ENCODE data around the gene PHAX. TPM values are rescaled to one million over a fixed set of nuclear protein-coding genes. Genes with fewer than 3 reads are reported as not detected.
A peak's percentile ranks its signal among the peaks of the same experiment; 100 is the strongest.

PHAX gene
- total RNA-seq, 1 donor from 2014 or later: 44.7 TPM

GRCh38 chr5:126676195-126676624 is 75.5 kb downstream of the PHAX start:
- TF ChIP-seq POLR2AphosphoS5 (IDR thresholded peaks at IDR 0.05; ENCODE audit: insufficient read depth in 1 of 2, low read depth in 1 of 2) (peak in 1 of 2 donors; percentile 32), CTCF (IDR thresholded peaks at IDR 0.05) (peak; percentile 27 to 77 (median 73)), POLR2A (IDR thresholded peaks at IDR 0.05) (no peak)
- no peaks in the 10 kb centered on the region for H3K4me1 ChIP-seq
- H3K36me3 ChIP-seq: no peaks in the 10 kb centered on the region
- no peak for DNase-seq (ENCODE audit: extremely low spot score in 2 of 2)
- no peak overlapping the region for H3K27ac ChIP-seq
- no peaks in the 10 kb centered on the region for H3K9me3 ChIP-seq
- no peak overlapping the region for H3K4me3 ChIP-seq
- intact Hi-C loops (cut with DNase I): loop anchor here (5.0 kb wide), 1 partner anchor 101 kb away; the partner anchor contains the start of gene LMNB1
- no peaks in the 10 kb centered on the region for H3K27me3 ChIP-seq

Small RNA genes within 50 kb of the gene (small RNA-seq; reads per million reads assigned to genes)
- gene BOLA3P3 (not detected), gene RNU6-290P (not detected)

Other genes with a start within 250 kb of the PHAX start
- gene GRAMD2B, start 177.5 kb upstream of the PHAX start, total RNA-seq: 76.9 TPM
- gene ALDH7A1, start 5.7 kb upstream of the PHAX start, total RNA-seq: 63.6 TPM
- gene LMNB1, start 176.2 kb downstream of the PHAX start, total RNA-seq: 20.9 TPM